ENCODE results near the gene TRAF3. TPM values are rescaled to one million over a fixed set of nuclear protein-coding genes. Genes with fewer than 3 reads are reported as not detected.

TRAF3 gene
- total RNA-seq, 1 donor from 2014 or later = 25.9 TPM

DNA sequence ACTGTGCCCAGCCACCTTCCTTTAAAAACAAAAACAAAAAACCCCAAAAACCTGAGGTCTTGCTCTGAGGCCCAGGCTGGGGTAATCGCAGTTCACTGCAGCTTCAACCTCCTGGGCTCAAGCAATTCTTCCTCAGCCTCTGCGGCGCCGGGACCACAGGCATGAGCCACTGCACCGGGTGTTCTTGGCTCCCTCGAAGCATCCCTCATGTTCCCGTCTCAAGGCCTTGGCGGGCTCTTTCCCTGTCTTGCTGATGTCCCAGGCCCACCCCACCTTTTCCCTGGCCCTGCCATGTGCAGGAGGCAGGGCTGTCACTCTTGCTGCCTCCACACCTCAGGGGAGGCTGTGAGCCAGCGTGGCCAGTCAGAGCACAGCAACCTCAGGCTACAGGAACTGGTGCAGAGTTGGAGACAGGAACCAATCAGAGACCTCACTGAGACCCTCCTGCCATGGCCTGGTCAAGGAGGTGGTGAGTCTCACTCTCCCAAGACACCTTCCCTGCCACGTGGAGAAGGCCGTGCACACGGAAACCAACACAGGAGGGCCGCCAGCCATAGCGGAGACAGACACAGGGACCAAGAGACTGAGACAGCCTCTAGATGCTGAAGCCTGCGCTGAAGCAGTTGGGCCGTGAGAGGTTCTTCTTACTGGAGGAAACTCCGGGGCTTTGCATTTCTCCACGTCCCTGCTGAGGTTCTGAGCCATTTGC lies 139.3 kb downstream of the TRAF3 start:
- H4K20me1 ChIP-seq (ENCODE audit: insufficient read depth, low read length) = no peaks in the 10 kb centered on the region
- no peak overlapping the region for H3K27ac ChIP-seq (ENCODE audit: low read depth, low read length)
- H3K27me3 Mint-ChIP-seq (ENCODE audit: low read depth, unreplicated experiment) = peaks cover 3% of the 10 kb centered on the region
- no peak overlapping the region for H2AFZ ChIP-seq (ENCODE audit: low read depth, low read length)
- no peak overlapping the region for H3K27ac Mint-ChIP-seq (ENCODE audit: unreplicated experiment)
- H3K4me1 ChIP-seq (ENCODE audit: insufficient read depth, low read length) = no peaks in the 10 kb centered on the region
- peaks cover 7% of the 10 kb centered on the region for H3K36me3 Mint-ChIP-seq (ENCODE audit: low read depth, unreplicated experiment)
- TF ChIP-seq EZH2 (IDR thresholded peaks at IDR 0.05; ENCODE audit: insufficient read depth, low read length) = no peak
- TF ChIP-seq, protein P1, sequence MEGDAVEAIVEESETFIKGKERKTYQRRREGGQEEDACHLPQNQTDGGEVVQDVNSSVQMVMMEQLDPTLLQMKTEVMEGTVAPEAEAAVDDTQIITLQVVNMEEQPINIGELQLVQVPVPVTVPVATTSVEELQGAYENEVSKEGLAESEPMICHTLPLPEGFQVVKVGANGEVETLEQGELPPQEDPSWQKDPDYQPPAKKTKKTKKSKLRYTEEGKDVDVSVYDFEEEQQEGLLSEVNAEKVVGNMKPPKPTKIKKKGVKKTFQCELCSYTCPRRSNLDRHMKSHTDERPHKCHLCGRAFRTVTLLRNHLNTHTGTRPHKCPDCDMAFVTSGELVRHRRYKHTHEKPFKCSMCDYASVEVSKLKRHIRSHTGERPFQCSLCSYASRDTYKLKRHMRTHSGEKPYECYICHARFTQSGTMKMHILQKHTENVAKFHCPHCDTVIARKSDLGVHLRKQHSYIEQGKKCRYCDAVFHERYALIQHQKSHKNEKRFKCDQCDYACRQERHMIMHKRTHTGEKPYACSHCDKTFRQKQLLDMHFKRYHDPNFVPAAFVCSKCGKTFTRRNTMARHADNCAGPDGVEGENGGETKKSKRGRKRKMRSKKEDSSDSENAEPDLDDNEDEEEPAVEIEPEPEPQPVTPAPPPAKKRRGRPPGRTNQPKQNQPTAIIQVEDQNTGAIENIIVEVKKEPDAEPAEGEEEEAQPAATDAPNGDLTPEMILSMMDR (IDR thresholded peaks at IDR 0.05; ENCODE audit: insufficient read depth, low read depth, low read length) = no peak
- no peaks in the 10 kb centered on the region for H3K27me3 ChIP-seq (ENCODE audit: insufficient read depth, low read length)
- FAIRE-seq = no peak
- DNase-seq (ENCODE audit: low read depth) = no peak
- H3K4me3 Mint-ChIP-seq (ENCODE audit: unreplicated experiment) = no peak overlapping the region
- H3K79me2 ChIP-seq (ENCODE audit: insufficient read depth, low read length) = no peaks in the 10 kb centered on the region
- no peak overlapping the region for H3K4me2 ChIP-seq (ENCODE audit: low read length)
- no peaks in the 10 kb centered on the region for H3K9me3 Mint-ChIP-seq (ENCODE audit: unreplicated experiment)
- no peaks in the 10 kb centered on the region for H3K36me3 ChIP-seq (ENCODE audit: insufficient read depth, low read length)
- H3K9ac ChIP-seq (ENCODE audit: low read length) = no peak overlapping the region
- H3K4me3 ChIP-seq (ENCODE audit: insufficient read depth, low read depth, low read length) = no peak overlapping the region
- peaks cover 5% of the 10 kb centered on the region for H3K9me3 ChIP-seq (ENCODE audit: insufficient read depth, low read depth, low read length)
- no peaks in the 10 kb centered on the region for H3K4me1 Mint-ChIP-seq (ENCODE audit: low read depth, unreplicated experiment)

DNA sequence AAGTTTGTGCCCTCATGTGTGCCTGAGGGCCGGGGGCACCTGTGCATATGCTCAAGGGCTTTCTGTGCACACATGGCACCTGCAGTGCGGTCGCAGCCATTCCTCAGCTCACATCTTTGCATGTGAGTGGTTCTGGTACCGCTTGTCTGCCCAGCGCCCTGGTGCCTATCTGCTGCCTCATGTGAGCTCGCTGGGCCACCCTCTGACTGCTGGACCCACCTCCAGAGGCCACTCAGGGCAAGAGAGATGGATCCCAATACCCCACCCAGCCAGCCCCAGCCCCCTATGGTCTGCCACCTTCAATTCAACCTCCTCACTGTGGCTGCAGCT lies 139.8 kb downstream of the TRAF3 start:
- FAIRE-seq = no peak
- peaks cover 1% of the 10 kb centered on the region for H3K27me3 ChIP-seq (ENCODE audit: insufficient read depth, low read length)
- peaks cover 2% of the 10 kb centered on the region for H4K20me1 ChIP-seq (ENCODE audit: insufficient read depth, low read length)
- DNase-seq (ENCODE audit: low read depth) = no peak
- no peaks in the 10 kb centered on the region for H3K79me2 ChIP-seq (ENCODE audit: insufficient read depth, low read length)
- no peak overlapping the region for H3K27ac Mint-ChIP-seq (ENCODE audit: unreplicated experiment)
- H2AFZ ChIP-seq (ENCODE audit: low read depth, low read length) = no peak overlapping the region
- no peak overlapping the region for H3K27ac ChIP-seq (ENCODE audit: low read depth, low read length)
- no peak overlapping the region for H3K9ac ChIP-seq (ENCODE audit: low read length)
- TF ChIP-seq, protein P1 (IDR thresholded peaks at IDR 0.05; ENCODE audit: insufficient read depth, low read depth, low read length) = no peak
- no peak for TF ChIP-seq EZH2 (IDR thresholded peaks at IDR 0.05; ENCODE audit: insufficient read depth, low read length)
- no peak overlapping the region for H3K4me3 Mint-ChIP-seq (ENCODE audit: unreplicated experiment)
- H3K9me3 ChIP-seq (ENCODE audit: insufficient read depth, low read depth, low read length) = peaks cover 5% of the 10 kb centered on the region
- no peak overlapping the region for H3K4me3 ChIP-seq (ENCODE audit: insufficient read depth, low read depth, low read length)
- no peaks in the 10 kb centered on the region for H3K36me3 ChIP-seq (ENCODE audit: insufficient read depth, low read length)
- H3K9me3 Mint-ChIP-seq (ENCODE audit: unreplicated experiment) = no peaks in the 10 kb centered on the region
- H3K4me1 ChIP-seq (ENCODE audit: insufficient read depth, low read length) = no peaks in the 10 kb centered on the region
- H3K27me3 Mint-ChIP-seq (ENCODE audit: low read depth, unreplicated experiment) = peaks cover 3% of the 10 kb centered on the region
- H3K4me1 Mint-ChIP-seq (ENCODE audit: low read depth, unreplicated experiment) = no peaks in the 10 kb centered on the region
- no peak overlapping the region for H3K4me2 ChIP-seq (ENCODE audit: low read length)
- peaks cover 7% of the 10 kb centered on the region for H3K36me3 Mint-ChIP-seq (ENCODE audit: low read depth, unreplicated experiment)

DNA sequence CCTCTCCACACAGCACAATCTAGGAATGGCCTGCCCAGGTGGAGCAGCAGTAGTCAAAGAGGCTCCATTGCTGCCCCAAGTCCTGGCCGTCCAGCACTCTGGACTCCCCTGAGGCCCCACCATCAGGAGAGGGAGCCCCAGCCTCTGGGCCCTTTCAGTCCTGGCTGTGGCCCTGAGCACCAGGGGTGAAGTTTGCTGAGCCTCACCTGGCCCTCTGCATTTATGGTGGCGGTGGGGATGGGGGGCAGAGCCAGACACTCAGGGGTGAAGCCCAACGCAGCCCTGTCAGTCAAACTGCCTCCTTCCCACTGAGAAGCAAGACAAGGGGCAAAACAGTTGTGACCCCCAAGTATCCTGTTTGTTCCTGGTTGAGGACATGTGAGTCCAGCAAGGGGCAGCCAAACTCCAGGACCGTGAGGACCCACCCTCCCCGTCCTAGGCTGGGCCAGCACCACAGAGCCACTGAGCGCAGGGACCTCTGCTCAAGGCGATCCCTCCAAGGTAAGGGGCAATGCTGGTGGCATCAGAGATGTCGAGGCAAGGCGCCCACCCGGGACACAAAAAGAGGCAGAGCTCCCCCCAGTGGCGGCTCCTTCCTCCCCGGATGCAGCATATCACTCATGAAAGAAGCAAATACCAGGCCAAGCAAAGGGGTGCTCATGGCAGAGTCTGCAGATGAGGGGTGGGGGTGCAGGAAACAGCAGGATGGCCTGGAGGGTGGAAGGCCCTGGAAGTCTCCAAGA lies 140.4 kb downstream of the TRAF3 start:
- H3K9me3 ChIP-seq (ENCODE audit: insufficient read depth, low read depth, low read length) = peaks cover 5% of the 10 kb centered on the region
- TF ChIP-seq EZH2 (IDR thresholded peaks at IDR 0.05; ENCODE audit: insufficient read depth, low read length) = no peak
- TF ChIP-seq, protein P1 (IDR thresholded peaks at IDR 0.05; ENCODE audit: insufficient read depth, low read depth, low read length) = peak; percentile 40
- no peak overlapping the region for H3K27ac ChIP-seq (ENCODE audit: low read depth, low read length)
- peaks cover 7% of the 10 kb centered on the region for H3K36me3 Mint-ChIP-seq (ENCODE audit: low read depth, unreplicated experiment)
- no peak overlapping the region for H3K27ac Mint-ChIP-seq (ENCODE audit: unreplicated experiment)
- H3K79me2 ChIP-seq (ENCODE audit: insufficient read depth, low read length) = no peaks in the 10 kb centered on the region
- no peak for FAIRE-seq
- H3K4me2 ChIP-seq (ENCODE audit: low read length) = no peak overlapping the region
- H2AFZ ChIP-seq (ENCODE audit: low read depth, low read length) = no peak overlapping the region
- H3K4me1 ChIP-seq (ENCODE audit: insufficient read depth, low read length) = no peaks in the 10 kb centered on the region
- H3K27me3 Mint-ChIP-seq (ENCODE audit: low read depth, unreplicated experiment) = peaks cover 3% of the 10 kb centered on the region
- H3K4me3 ChIP-seq (ENCODE audit: insufficient read depth, low read depth, low read length) = no peak overlapping the region
- no peaks in the 10 kb centered on the region for H3K4me1 Mint-ChIP-seq (ENCODE audit: low read depth, unreplicated experiment)
- H3K36me3 ChIP-seq (ENCODE audit: insufficient read depth, low read length) = no peaks in the 10 kb centered on the region
- H3K4me3 Mint-ChIP-seq (ENCODE audit: unreplicated experiment) = no peak overlapping the region
- H3K9ac ChIP-seq (ENCODE audit: low read length) = no peak overlapping the region
- H4K20me1 ChIP-seq (ENCODE audit: insufficient read depth, low read length) = peaks cover 4% of the 10 kb centered on the region
- H3K9me3 Mint-ChIP-seq (ENCODE audit: unreplicated experiment) = no peaks in the 10 kb centered on the region
- no peak for DNase-seq (ENCODE audit: low read depth)
- peaks cover 7% of the 10 kb centered on the region for H3K27me3 ChIP-seq (ENCODE audit: insufficient read depth, low read length)

Measured in astrocyte (in vitro differentiated cells and primary cell).